Neuronal stem cell (in vitro differentiated cells): Measurements from ENCODE around the gene USP15.

ENCODE experiments used
- DNase-seq: peaks from one replicate; pipeline ENCODE4 v3.0.0-alpha.2; 2013; ENCODE audit warnings: low spot score
- H2AFZ ChIP-seq: one replicate; pipeline ENCODE4 v1.6.1; 2013; ENCODE audit warnings: mild to moderate bottlenecking, low read length, inconsistent platforms
- H2AK5ac ChIP-seq: 2 replicates; pipeline ENCODE4 v1.6.1; 2013; ENCODE audit warnings: low read depth, mild to moderate bottlenecking, inconsistent platforms, low read length, moderate library complexity, mixed read lengths
- H2BK120ac ChIP-seq: 2 replicates; pipeline ENCODE4 v1.6.1; 2013; ENCODE audit warnings: low read depth, mild to moderate bottlenecking, inconsistent platforms, low read length, moderate library complexity, mixed read lengths
- H2BK12ac ChIP-seq: one replicate; pipeline ENCODE4 v1.6.1; 2013; ENCODE audit warnings: low read length, inconsistent platforms
- H2BK15ac ChIP-seq: 2 replicates; pipeline ENCODE4 v1.6.1; 2013; ENCODE audit warnings: mild to moderate bottlenecking, low read length, inconsistent platforms, mixed read lengths
- H2BK5ac ChIP-seq: one replicate; pipeline ENCODE4 v1.6.1; 2013; ENCODE audit warnings: inconsistent platforms, mild to moderate bottlenecking, low read length, moderate library complexity
- H3K14ac ChIP-seq: one replicate; pipeline ENCODE4 v1.6.1; 2013; ENCODE audit warnings: low read length, inconsistent platforms
- H3K18ac ChIP-seq: 2 replicates; pipeline ENCODE4 v1.6.1; 2013; ENCODE audit warnings: low read length, inconsistent platforms
- H3K23ac ChIP-seq: 2 replicates; pipeline ENCODE4 v1.6.1; 2013; ENCODE audit warnings: low read depth, mild to moderate bottlenecking, mixed read lengths, low read length, inconsistent platforms; ENCODE audit not compliant: poor library complexity
- H3K27ac ChIP-seq: replicated peaks from 3 replicates; pipeline ENCODE4 v1.5.1; 2013; ENCODE audit warnings: low read length, inconsistent platforms
- H3K27me3 ChIP-seq, 3 experiments: 2 replicates each; pipeline ENCODE4 v1.6.1; 2013; ENCODE audit warnings: low read length in 3 of 3, mild to moderate bottlenecking in 2 of 3, inconsistent platforms in 1 of 3, low read depth in 1 of 3, mixed read lengths in 1 of 3, moderate library complexity in 1 of 3; ENCODE audit not compliant: control insufficient read depth in 3 of 3, insufficient read depth in 3 of 3
- H3K36me3 ChIP-seq, 2 donors: replicated peaks in 1 of 2; 2 replicates each; pipeline ENCODE4 v1.6.1; 2013; ENCODE audit warnings: low read length in 2 of 2; ENCODE audit not compliant: control insufficient read depth in 2 of 2, insufficient read depth in 2 of 2
- H3K4ac ChIP-seq: 2 replicates; pipeline ENCODE4 v1.6.1; 2013; ENCODE audit warnings: inconsistent platforms, mild to moderate bottlenecking, low read length, moderate library complexity
- H3K4me1 ChIP-seq, 2 donors: 1 replicate in 1 of 2; 2 replicates in 1 of 2; pipeline ENCODE4 v1.6.1; 2013; ENCODE audit warnings: low read length in 2 of 2, low read depth in 1 of 2; ENCODE audit not compliant: control insufficient read depth in 2 of 2, insufficient read depth in 1 of 2
- H3K4me2 ChIP-seq: one replicate; pipeline ENCODE4 v1.6.1; 2013; ENCODE audit warnings: mild to moderate bottlenecking, low read length, inconsistent platforms; ENCODE audit not compliant: insufficient read depth, poor library complexity, severe bottlenecking
- H3K4me3 ChIP-seq, 2 donors: 2 replicates each; pipeline ENCODE4 v1.5.1; 2013; ENCODE audit warnings: low read length in 2 of 2, mild to moderate bottlenecking in 2 of 2, inconsistent platforms in 1 of 2, moderate library complexity in 1 of 2
- H3K79me1 ChIP-seq: one replicate; pipeline ENCODE4 v1.6.1; 2013; ENCODE audit warnings: low read depth, mild to moderate bottlenecking, inconsistent platforms, low read length, moderate library complexity
- H3K9ac ChIP-seq: one replicate; pipeline ENCODE4 v1.6.1; 2013; ENCODE audit warnings: mild to moderate bottlenecking, low read depth, low read length, inconsistent platforms; ENCODE audit not compliant: poor library complexity
- H3K9me3 ChIP-seq, 2 donors: replicated peaks in 1 of 2; 2 replicates each; pipeline versions ENCODE3 to v1.6.1; 2013; ENCODE audit warnings: low read length in 2 of 2, mild to moderate bottlenecking in 2 of 2, inconsistent platforms in 1 of 2, low read depth in 1 of 2, mixed read lengths in 1 of 2, moderate library complexity in 1 of 2; ENCODE audit not compliant: control insufficient read depth in 2 of 2, insufficient read depth in 1 of 2
- H4K8ac ChIP-seq: one replicate; pipeline ENCODE4 v1.6.1; 2013; ENCODE audit warnings: low read depth, mild to moderate bottlenecking, inconsistent platforms, low read length, moderate library complexity
- H4K91ac ChIP-seq: one replicate; pipeline ENCODE4 v1.6.1; 2013; ENCODE audit warnings: low read length, low read depth, mild to moderate bottlenecking, inconsistent platforms; ENCODE audit not compliant: poor library complexity
- WGBS, 2 donors: extraction: QIAGEN DNeasy Blood & Tissue Kit; methylation state at CpG; one replicate each; pipeline ENCODE4 v1.1.7; 2013; ENCODE audit warnings: missing lambda C conversion rate in 2 of 2, mixed read lengths in 1 of 2; ENCODE audit not compliant: insufficient read length in 2 of 2, insufficient replicate concordance in 1 of 2; ENCODE audit errors: extremely low coverage in 2 of 2; 5-methylcytosine and 5-hydroxymethylcytosine counted together

USP15 gene

DNA sequence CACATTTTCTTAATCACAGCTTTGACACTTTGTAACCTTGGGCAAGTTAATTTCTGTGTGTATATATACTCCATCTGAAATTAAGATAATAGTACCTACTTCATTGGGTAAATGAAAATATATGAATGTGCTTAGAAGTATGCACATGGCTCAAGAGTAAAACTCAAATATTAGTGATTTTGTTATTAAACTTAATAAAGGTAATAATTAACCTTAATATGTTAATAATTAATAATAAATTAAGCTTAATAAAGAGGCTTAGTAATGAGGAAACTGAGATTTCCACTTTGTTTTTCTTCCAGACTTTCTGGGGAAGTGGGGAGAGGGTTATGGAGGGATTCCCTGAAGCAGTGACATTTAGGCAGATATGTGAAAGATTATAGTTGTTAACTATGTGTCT is 19.8 kb downstream of the USP15 start:
- no peak for DNase-seq
- Histone ChIP-seq H3K18ac (no peak overlapping the region), H4K8ac (no peak overlapping the region)

DNA sequence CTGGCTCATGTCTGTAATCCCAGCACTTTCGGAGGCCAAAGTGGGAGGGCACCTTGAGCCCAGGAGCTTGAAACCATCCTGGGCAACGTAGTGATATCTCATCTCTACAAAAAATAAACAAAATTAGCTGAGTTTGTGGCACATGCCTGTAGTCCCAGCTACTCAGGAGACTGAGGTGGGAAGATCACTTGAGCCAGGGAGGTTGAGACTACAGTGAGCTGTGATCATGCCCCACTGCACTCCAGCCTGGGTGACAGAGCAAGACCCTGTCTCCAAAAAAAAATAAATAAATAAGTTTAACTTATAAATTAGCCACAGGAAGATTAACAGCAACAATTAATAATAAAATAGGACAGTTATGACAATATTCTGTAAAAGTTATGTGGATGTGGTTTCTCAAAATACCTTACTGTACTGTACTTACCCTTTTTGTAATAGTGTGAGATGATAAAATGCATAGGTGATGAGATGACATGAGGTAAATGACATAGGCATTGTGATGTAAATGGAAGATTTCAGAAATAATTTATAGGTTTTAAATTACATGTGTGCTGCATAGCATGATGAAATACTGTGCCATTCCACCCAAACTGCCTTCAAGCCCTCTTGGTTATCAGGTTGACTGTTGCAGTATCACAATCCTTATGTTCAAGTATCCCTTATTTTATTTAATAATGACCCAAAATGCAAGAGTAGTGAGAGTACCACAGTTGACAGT is 22.0 kb downstream of the USP15 start:
- no peaks in the 10 kb centered on the region for H3K36me3 ChIP-seq
- H3K79me1 ChIP-seq = peaks cover 1% of the 10 kb centered on the region
- no peak overlapping the region for H3K4me3 ChIP-seq
- no peak overlapping the region for H3K9ac ChIP-seq
- no peaks in the 10 kb centered on the region for H3K27me3 ChIP-seq
- no peak overlapping the region for H3K14ac ChIP-seq
- H2AK5ac ChIP-seq = no peak overlapping the region
- H3K9me3 ChIP-seq = peaks cover 0 to 6% of the 10 kb centered on the region in 2 donors
- no peak overlapping the region for H3K4me2 ChIP-seq
- H3K4me1 ChIP-seq = no peaks in the 10 kb centered on the region
- no peak overlapping the region for H2BK12ac ChIP-seq
- no peak overlapping the region for H3K23ac ChIP-seq
- no peak overlapping the region for H2BK120ac ChIP-seq
- no peak overlapping the region for H2AFZ ChIP-seq
- WGBS, 2 donors = no CpG with 5 or more reads among the region's 2 CpGs
- no peak overlapping the region for H3K27ac ChIP-seq
- no peak overlapping the region for H4K8ac ChIP-seq
- no peak overlapping the region for H4K91ac ChIP-seq
- no peak overlapping the region for H2BK5ac ChIP-seq
- H2BK15ac ChIP-seq = no peak overlapping the region
- H3K4ac ChIP-seq = no peak overlapping the region
- DNase-seq = no peak
- H3K18ac ChIP-seq = no peak overlapping the region

More for the DNA sequence above, 19.8 kb downstream of the USP15 start:
- H3K9ac ChIP-seq = no peak overlapping the region
- H3K4me1 ChIP-seq = no peaks in the 10 kb centered on the region
- H2BK15ac ChIP-seq = no peak overlapping the region
- peaks cover 1% of the 10 kb centered on the region for H3K79me1 ChIP-seq
- no peak overlapping the region for H4K91ac ChIP-seq
- H3K36me3 ChIP-seq = no peaks in the 10 kb centered on the region
- H3K27ac ChIP-seq = no peak overlapping the region
- no peaks in the 10 kb centered on the region for H3K27me3 ChIP-seq
- no peak overlapping the region for H2AK5ac ChIP-seq
- H3K4me3 ChIP-seq = no peak overlapping the region
- no peak overlapping the region for H3K23ac ChIP-seq
- H3K4ac ChIP-seq = no peak overlapping the region
- peaks cover 0 to under 1% of the 10 kb centered on the region in 2 donors for H3K9me3 ChIP-seq
- no peak overlapping the region for H2BK5ac ChIP-seq
- H2AFZ ChIP-seq = no peak overlapping the region
- H3K4me2 ChIP-seq = no peak overlapping the region
- no peak overlapping the region for H3K14ac ChIP-seq
- no peak overlapping the region for H2BK120ac ChIP-seq
- H2BK12ac ChIP-seq = no peak overlapping the region

DNA sequence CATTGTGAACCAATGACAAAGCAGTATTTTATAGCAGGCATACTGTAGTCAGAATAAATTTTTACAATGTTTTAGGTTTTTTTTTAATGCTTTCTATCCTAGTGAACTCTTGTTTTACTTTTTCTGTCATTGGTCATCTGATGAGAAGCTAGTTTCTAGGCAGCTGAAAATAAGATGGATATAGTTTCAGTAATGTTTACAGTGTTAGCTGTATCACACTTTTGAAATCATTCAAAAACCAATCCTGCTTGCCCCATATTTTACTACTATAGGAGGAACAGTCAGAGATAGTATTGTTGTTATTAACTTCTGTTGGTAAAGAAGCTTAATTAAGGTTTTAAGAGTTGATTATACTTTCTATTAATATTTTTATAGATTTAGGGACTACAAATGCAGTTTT is 24.5 kb downstream of the USP15 start:
- no peak overlapping the region for H3K4ac ChIP-seq
- H2BK5ac ChIP-seq = no peak overlapping the region
- H2BK12ac ChIP-seq = no peak overlapping the region
- no peak for DNase-seq
- H3K36me3 ChIP-seq = no peaks in the 10 kb centered on the region
- no peak overlapping the region for H2BK15ac ChIP-seq
- H3K27ac ChIP-seq = no peak overlapping the region
- no peak overlapping the region for H3K4me3 ChIP-seq
- no peak overlapping the region for H2AK5ac ChIP-seq
- H2BK120ac ChIP-seq = no peak overlapping the region
- H3K14ac ChIP-seq = no peak overlapping the region
- H3K23ac ChIP-seq = no peak overlapping the region
- no peak overlapping the region for H4K8ac ChIP-seq
- H3K79me1 ChIP-seq = peaks cover 1% of the 10 kb centered on the region
- H3K4me1 ChIP-seq = no peaks in the 10 kb centered on the region
- H3K9me3 ChIP-seq = peaks cover 0 to 18% of the 10 kb centered on the region in 2 donors
- no peak overlapping the region for H3K18ac ChIP-seq
- no peak overlapping the region for H2AFZ ChIP-seq
- no peak overlapping the region for H3K4me2 ChIP-seq
- no peak overlapping the region for H3K9ac ChIP-seq
- no peak overlapping the region for H4K91ac ChIP-seq
- H3K27me3 ChIP-seq = no peaks in the 10 kb centered on the region

DNA sequence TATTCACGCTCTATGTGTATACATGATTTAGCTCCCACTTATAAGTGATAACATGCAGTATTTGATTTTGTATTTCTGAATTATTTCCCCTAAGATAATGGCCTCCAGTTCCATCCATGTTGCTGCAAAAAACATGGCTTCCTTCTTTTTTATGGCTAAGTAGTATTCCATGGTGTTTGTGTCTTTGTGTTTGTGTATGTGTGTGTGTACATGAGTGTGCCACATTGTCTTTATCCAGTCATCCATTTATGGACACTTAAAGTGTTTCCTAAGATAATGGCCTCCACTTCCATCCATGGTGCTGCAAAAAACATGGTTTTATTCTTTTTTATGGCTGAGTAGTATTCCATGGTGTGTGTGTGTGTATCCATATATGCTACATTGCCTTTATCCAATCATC is 25.1 kb downstream of the USP15 start:
- Histone ChIP-seq H3K79me1 (peaks cover 1% of the 10 kb centered on the region), H3K27me3 (no peaks in the 10 kb centered on the region), H2AFZ (no peak overlapping the region), H3K4me2 (no peak overlapping the region), H3K9me3 (peaks cover 0 to 19% of the 10 kb centered on the region in 2 donors), H3K36me3 (no peaks in the 10 kb centered on the region), H3K4ac (no peak overlapping the region), H3K4me3 (no peak overlapping the region), H2AK5ac (no peak overlapping the region), H2BK120ac (no peak overlapping the region), H3K4me1 (no peaks in the 10 kb centered on the region), H3K27ac (no peak overlapping the region), H3K9ac (no peak overlapping the region), H3K23ac (no peak overlapping the region), H4K91ac (no peak overlapping the region), H2BK5ac (no peak overlapping the region), H3K14ac (no peak overlapping the region), H3K18ac (no peak overlapping the region), H2BK15ac (no peak overlapping the region), H2BK12ac (no peak overlapping the region), H4K8ac (no peak overlapping the region)
- no peak for DNase-seq
- WGBS, 2 donors = no CpG with 5 or more reads among the region's 1 CpG
